NAMALWA (cell line): ENCODE data around the gene DCBLD2.

ENCODE experiments used
- DNase-seq: peaks from one replicate; pipeline ENCODE4 v3.0.0-alpha.2; 2015; ENCODE audit warnings: low spot score

The DCBLD2 gene

DNA sequence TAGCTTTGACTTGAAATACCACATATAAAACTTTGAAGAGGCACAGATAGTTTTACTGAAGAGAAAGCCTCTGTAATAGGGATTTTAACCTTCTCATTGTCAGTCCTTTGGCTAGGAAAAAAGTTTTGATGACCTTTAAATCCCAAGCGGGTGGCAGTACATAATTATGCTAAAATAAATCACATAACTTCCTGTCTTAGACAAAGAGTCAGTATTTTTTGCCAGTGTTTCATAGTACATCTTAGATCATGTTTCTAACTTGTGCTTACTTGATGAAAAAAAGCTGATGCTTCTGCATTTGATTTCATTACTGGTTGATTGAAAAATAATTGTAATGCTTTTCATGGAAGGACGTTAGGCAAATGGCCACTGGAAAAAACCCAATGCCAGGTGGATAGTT lies 132.5 kb downstream of the DCBLD2 start:
- DNase-seq = no peak

DNA sequence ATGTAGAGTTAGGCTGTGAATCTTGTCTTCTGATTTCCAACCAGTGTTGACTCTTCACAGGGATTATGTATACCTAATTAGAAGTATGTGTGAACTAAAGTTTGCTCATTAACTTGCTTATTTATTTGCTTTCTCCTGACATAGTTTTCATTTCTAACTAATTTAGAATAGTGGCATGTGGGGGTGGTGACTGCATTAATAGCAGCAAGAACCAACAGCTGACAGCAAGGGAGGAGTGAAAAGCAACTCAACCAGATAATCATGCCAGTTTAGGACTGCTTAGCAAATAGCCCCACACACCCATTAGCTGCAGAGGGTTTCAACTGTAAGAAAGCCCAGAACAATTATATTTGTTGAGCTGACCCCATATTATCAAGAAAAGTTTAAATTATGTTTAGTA lies 134.6 kb downstream of the DCBLD2 start:
- DNase-seq = no peak

DNA sequence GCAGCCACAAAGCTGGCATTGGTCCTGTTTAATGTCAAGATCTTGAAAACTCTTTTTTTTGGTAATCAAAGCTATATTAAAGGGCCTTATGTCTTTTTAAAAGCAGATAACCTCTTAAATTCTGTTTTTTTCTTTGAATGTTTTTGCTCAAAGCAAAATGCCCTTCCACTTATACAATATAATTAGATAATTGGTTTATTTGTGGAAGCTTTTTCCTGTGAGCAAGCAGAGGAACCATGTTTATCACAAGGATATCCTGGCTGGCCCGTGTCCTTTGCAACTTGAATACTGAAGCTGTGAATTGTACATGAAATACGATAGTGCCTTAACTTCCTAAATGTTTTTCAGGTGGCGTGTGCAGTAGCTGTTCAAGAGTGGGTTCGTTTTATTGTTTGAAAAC lies 135.8 kb downstream of the DCBLD2 start:
- no peak for DNase-seq

DNA sequence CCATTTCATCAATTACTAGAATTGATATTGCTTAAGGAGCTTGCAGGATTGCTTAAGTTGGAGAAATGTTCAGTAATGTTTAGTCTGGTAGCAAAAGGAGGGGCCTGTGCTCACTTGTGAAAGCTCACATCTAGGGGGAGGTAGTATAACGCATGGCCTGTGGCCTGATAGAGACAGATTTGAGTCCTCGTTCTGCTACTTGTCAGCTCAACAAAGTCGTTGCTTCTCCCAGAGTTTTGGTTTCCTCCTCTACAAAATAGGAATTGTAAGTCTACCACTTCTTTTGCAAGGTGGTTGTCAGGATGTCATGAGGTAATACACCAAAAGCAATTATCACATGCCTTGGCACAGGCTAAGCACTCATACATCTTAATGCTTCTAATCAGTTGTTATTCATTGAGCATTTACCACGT lies 137.0 kb downstream of the DCBLD2 start:
- no peak for DNase-seq

DNA sequence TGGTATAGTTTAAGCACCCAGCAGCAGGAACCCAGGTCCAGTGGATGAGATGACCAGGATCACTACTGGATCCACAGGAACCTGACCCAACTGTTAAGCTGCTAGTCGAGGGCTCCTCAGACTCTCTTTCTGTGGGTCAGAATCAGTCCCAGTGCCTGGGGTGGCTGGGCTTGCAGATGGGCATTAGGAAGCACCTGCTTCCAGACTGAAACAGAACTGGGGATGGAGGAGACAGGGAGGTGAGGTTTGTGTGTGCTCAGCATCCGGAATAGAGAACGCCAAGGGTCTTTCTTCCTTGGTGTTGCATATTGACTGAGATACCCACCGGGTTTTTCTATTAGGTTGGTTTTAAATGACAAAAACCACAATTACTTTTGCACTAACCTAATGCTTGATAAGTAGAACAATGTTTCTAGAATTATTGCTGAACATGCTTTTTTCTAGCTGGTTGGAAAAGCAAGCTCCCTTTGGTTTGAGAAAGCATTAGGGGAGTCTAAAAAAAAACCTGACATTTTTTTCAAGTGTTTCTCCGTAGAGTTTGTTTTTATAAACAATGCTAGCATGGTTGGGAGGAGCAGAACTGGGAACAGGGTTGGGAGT lies 137.6 kb downstream of the DCBLD2 start:
- no peak for DNase-seq

DNA sequence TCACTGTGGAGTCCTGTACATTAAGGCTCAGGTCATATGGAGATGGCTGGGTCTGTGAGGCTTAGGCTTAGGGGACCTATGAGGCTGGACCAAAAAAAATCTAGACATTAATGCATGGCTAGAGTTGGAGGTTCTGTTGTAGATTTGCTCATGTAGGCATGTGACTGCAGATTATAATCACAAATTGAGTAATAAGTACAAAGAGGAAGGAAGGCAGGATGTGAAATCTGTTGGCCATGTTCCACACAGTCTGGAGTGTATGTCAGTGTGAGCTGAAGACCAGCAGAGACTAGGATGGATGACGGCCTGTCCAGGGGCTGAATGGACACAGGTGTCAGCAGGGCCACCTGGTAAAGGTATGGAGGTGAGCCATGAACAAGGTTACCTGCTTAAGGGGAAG lies 138.4 kb downstream of the DCBLD2 start, which contains the start of gene ST3GAL6:
TSS of gene ST3GAL6 (plus strand) at position 265 of the 400 bp plus-strand sequence. CDS start 5,101 bp downstream, outside the sequence.
- DNase-seq = no peak

DNA sequence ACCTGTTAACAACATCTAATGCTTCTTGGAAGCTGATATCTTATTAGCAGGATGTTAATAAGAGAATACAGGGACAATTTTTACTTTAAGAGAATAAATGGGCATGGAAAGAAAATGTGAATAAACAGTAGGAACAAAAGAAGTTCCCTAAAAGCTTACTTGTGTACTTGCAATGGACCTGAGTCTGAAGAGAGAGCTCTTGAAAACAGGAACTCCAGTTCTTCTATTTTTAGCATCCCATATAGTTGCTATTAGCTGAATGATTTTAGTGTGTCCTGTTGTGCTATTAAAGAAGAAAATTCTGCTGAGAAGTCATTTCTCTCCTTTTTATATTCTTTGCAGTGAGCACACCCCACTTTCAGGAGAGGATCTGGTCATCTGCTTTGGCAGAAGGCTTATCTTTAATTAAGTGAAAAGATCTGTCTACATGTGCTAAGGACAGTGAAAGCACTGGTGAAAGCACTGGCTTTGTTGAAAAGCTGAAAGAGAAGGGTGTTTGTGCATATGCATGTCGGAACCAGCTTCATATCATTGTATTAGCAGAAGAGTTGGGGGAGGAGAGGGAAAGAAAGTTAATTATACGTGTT lies 139.8 kb downstream of the DCBLD2 start:
- DNase-seq = peak; percentile 3

DNA sequence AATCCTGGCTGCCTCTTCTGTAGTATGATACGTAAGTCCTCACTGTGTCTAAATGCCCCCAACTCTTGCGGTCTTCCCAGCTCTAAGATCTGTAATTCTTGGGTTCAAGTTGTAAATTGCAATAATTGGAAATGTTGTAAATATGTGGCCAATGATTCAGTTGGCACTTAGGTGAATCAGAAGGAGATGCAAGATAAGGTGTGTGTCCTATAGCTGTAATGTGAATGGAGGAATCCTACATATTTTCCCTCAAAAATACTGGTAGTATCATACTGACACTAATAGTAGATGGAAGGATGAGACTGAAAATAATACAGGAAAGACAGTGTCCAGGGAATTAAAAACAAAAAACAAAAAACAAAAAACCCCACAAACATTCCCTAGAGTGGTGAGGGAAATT lies 141.9 kb downstream of the DCBLD2 start:
- DNase-seq = no peak

DNA sequence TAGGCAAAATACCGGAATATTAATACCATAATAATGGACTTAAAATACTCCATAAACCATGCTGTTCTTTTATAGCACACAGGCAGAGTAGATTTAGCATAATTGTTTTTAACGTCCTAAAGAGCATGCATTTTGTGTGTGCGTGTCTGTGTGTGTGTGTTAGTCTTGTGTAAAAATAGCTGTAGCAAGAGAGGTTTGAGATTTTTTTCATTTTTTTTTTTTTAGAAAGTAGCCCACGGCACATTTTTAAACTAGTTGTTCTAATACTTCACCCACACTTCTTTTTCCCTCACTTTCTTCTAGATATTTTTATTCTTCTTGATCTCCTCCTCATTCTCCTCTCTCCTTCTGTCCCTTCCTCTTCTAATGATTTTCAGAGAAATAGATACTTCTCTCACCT lies 145.9 kb downstream of the DCBLD2 start:
- DNase-seq = no peak

DNA sequence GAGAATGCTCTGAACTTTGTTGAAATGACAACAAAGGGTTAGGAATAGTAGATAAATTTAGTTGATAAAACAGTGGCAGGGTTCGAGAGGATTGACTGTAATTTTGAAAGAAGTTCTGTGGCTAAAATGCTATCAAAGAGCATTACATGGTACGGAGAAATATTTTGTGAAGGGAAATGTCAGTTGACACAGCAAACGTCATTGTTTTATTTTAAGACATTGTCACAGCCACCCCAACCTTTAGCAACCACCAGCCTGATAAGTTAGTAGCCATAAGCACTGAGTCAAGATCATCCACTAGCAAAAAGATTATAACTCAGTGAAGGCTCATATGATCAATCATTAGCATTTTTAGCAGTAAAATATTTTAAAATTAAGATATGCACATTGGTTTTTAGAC lies 147.0 kb downstream of the DCBLD2 start:
- DNase-seq = no peak

DNA sequence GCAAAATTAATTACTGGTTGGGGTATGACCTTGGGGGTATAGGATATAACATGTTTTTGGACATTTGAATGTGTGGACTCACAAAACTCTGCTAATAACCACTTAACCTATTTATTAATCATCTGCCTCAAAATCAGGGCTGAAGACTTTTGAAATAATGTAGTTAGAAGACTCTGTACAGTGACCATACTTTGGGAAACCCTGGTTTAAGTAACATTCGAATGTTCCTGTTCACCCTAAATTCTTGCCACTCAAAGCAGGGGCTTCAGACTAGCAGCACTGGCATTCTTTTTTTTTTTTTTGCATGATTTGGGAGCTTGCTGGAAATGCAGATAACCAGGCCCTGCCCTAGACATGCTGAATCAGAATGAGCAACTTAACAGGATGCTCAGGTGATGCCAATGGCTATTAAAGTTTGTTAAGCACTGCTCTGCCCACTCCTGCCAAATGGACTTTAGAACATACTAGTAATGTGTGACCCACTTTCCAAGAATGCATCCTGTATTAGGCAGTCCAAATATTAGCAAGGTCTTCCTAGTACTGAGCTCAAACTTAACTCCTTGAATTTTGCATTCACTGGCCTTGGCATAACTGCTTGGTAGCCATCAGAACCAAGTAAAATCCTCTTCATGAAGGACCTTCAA lies 151.1 kb downstream of the DCBLD2 start:
- no peak for DNase-seq

DNA sequence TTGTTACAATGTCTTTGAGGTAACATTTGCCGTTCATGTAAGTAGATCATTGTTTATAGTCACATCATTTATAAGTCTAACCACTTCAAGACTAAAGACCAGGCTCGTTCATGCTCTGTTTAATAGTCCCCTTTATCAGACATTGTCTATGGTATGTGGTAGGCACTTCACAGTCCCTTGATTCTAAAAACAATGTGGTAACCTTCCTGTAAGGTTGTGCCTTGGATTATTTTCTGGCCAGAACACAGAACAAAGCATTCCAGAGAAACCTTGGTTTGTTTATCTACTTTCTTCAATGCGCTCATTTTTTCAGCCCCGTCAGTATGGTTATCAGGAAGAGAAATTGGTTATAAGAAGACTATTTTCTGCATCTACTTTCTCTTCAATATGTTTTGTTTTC lies 154.6 kb downstream of the DCBLD2 start:
- DNase-seq = no peak

DNA sequence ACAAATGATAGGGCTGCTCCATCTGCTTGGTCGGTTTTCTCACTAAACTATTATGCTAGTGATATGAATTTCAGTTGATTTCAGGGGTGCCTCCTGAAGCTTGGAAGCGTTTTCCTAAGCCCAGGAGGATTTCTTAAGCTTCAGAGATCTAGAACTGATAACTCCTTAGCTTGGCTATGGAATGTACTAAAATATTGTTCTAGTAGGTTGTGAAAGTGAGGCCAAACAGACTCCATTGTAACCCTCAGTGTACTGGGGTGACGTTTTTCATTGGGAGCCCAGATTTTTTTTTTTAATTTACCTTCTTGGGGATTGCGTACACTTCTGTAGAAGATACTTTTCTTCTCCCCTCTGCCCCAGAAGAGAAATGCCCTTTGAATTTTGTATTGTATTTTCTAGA lies 155.4 kb downstream of the DCBLD2 start:
- no peak for DNase-seq
